LNCAP (cell line): ENCODE data around the gene CELF4.

Experiments
- CTCF ChIP-seq: fragments of 450-650 bp; IDR thresholded peaks from 2 replicates; pipeline ENCODE4 v1.5.1; 2017; ENCODE audit warnings: mild to moderate bottlenecking

The CELF4 gene

GRCh38 chr18:37403100-37403781, 162.4 kb downstream of the CELF4 start:
- no peak for TF ChIP-seq CTCF

GRCh38 chr18:37402735-37403099, 162.9 kb downstream of the CELF4 start:
- no peak for TF ChIP-seq CTCF

- TF ChIP-seq CTCF = no peak
Measured at GRCh38 chr18:37400802-37401201, 164.8 kb downstream of the CELF4 start.

- TF ChIP-seq CTCF = no peak
Measured at GRCh38 chr18:37398248-37398920, 167.2 kb downstream of the CELF4 start.

- no peak for TF ChIP-seq CTCF
Measured at GRCh38 chr18:37397814-37398213, 167.8 kb downstream of the CELF4 start.

DNA sequence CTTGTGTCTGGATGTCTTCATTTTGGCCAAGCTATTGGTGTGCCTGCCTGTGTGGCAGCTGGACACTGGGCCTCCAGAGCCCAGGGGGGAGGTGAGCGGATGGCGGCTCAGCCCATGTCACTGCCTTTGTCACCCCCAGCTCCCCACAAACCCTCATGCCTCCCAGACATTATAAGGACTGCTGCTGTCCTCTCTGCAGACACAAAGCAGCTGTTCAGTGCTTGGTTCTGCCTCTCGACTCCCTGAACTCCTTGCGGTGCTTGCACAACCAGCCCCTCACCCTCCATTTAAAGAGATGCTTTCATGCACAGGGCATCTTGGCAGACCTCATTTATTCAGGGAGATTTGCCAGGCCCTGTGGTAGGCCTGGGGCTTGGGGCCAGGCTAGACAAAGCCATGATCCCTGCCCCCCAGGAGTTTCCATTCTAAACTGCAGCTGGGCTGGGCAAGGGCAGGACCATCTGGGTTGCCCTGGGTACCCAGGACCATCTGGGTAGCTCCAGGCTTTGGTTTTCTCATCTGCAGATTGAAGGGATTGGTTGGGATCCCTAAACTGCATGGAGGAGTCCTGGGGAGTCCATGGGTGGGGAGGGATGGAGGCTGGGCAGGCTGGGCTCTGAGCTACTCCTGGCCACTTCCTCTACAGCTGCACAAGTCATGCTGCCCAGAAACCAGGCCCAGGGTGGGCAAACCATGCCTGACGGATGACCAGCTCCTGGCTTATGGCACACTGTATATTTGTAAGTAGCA, 168.5 kb downstream of the CELF4 start:
- no peak for TF ChIP-seq CTCF

GRCh38 chr18:37395631-37396030, 170.0 kb downstream of the CELF4 start:
- TF ChIP-seq CTCF = no peak
